Kidney (tissue), 14 donors: Measurements from ENCODE around the gene YBEY. TPM values are rescaled to one million over a fixed set of nuclear protein-coding genes. Genes with fewer than 3 reads are reported as not detected.

Experiments
- DNase-seq, 5 donors: peaks; one replicate each; pipeline ENCODE4 v3.0.0-alpha.2; 2013 to 2020
- FAIRE-seq: peaks from 2 replicates; lab custom pipeline; 2012; peaks lifted over from hg19 to GRCh38; lab: Jason Lieb, UNC
- H3K27ac ChIP-seq, 2 donors: one replicate each; pipeline ENCODE4 v1.7.0; 2013; ENCODE audit warnings: low read depth in 2 of 2, low read length in 2 of 2, inconsistent platforms in 1 of 2
- H3K27me3 ChIP-seq: one replicate; pipeline ENCODE4 v1.7.1; 2013; ENCODE audit warnings: low read length, inconsistent platforms; ENCODE audit not compliant: control insufficient read depth, insufficient read depth
- H3K36me3 ChIP-seq, 3 donors: one replicate each; pipeline versions ENCODE4 v1.7.0 to v1.7.1; 2013; ENCODE audit warnings: low read length in 3 of 3, control low read depth in 1 of 3, inconsistent platforms in 1 of 3; ENCODE audit not compliant: insufficient read depth in 3 of 3, control insufficient read depth in 2 of 3
- H3K4me1 ChIP-seq, 3 donors: one replicate each; pipeline versions ENCODE4 v1.7.0 to v1.7.1; 2013; ENCODE audit warnings: low read length in 3 of 3, inconsistent platforms in 1 of 3, low read depth in 1 of 3; ENCODE audit not compliant: control insufficient read depth in 2 of 3, insufficient read depth in 2 of 3
- H3K4me3 ChIP-seq, 3 donors: one replicate each; pipeline versions ENCODE4 v1.7.0 to v1.8.1; 2013; ENCODE audit warnings: low read length in 3 of 3, control low read depth in 1 of 3, inconsistent platforms in 1 of 3
- H3K9ac ChIP-seq, 3 donors: one replicate each; pipeline versions ENCODE4 v1.7.0 to v1.7.1; 2013; ENCODE audit warnings: low read length in 3 of 3, control low read depth in 1 of 3, inconsistent platforms in 1 of 3
- H3K9me3 ChIP-seq, 3 donors: one replicate each; pipeline versions ENCODE4 v1.7.0 to v1.7.1; 2013; ENCODE audit warnings: low read length in 3 of 3, control low read depth in 1 of 3, inconsistent platforms in 1 of 3; ENCODE audit not compliant: control insufficient read depth in 2 of 3, insufficient read depth in 1 of 3
- intact Hi-C: fragments of 100-400 bp; cut with DNase I; formaldehyde crosslinking; loops from one replicate; pipeline ENCODE4 v1.11.1; 2022
- polyA plus RNA-seq: library from polyadenylated mRNA; stranded (reverse); fragments of 350-450 nt; fragmentation: Illumina TruSeq; extraction: RNeasy Lipid Tissue Mini Kit (QIAGEN cat#74804); gene quantifications from one replicate; pipeline ENCODE4 v1.2.3, GENCODE V29; 2014; ENCODE audit warnings: low read depth, low replicate concordance; ENCODE audit not compliant: insufficient read depth
- total RNA-seq: library from RNA; stranded (reverse); fragmentation: NEBNext Ultra II Directional; extraction: Animal tissue kit (Norgen Biotek cat#: 25700); gene quantifications from one replicate; pipeline ENCODE4 v1.2.1, GENCODE V29; 2021
- TF ChIP-seq, protein P1 (sequence below): IDR thresholded peaks from 3 replicates; pipeline ENCODE4 v1.5.1; 2012; ENCODE audit warnings: mild to moderate bottlenecking, moderate library complexity, borderline replicate concordance; ENCODE audit not compliant: insufficient read depth; ENCODE audit errors: extremely low read depth
- donor health status: control.
- donor health status: control.
- donor health status: control.
- donor health status: control.
- donor health status: control.
- donor health status: DM: yes; HTN: yes; CAD: no.
- donor health status: Normal renal cell carcinoma (clear cell type).

The YBEY gene
- total and polyA plus RNA-seq, 2 donors from 2014 or later: 17.5 to 29.6 TPM

- peak in 2 of 5 donors; percentile 4 to 10 for DNase-seq
- no peaks in the 10 kb centered on the region for H3K4me1 ChIP-seq
- no peak overlapping the region for H3K27ac ChIP-seq
- intact Hi-C loops: no loop called here
- H3K9me3 ChIP-seq: no peaks in the 10 kb centered on the region
- H3K27me3 ChIP-seq: no peaks in the 10 kb centered on the region
- peaks cover 21 to 74% (median 56%) of the 10 kb centered on the region in 3 donors for H3K36me3 ChIP-seq
- H3K4me3 ChIP-seq: no peak overlapping the region
- TF ChIP-seq, protein P1, sequence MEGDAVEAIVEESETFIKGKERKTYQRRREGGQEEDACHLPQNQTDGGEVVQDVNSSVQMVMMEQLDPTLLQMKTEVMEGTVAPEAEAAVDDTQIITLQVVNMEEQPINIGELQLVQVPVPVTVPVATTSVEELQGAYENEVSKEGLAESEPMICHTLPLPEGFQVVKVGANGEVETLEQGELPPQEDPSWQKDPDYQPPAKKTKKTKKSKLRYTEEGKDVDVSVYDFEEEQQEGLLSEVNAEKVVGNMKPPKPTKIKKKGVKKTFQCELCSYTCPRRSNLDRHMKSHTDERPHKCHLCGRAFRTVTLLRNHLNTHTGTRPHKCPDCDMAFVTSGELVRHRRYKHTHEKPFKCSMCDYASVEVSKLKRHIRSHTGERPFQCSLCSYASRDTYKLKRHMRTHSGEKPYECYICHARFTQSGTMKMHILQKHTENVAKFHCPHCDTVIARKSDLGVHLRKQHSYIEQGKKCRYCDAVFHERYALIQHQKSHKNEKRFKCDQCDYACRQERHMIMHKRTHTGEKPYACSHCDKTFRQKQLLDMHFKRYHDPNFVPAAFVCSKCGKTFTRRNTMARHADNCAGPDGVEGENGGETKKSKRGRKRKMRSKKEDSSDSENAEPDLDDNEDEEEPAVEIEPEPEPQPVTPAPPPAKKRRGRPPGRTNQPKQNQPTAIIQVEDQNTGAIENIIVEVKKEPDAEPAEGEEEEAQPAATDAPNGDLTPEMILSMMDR: no peak
- no peak for FAIRE-seq
- no peak overlapping the region for H3K9ac ChIP-seq
Observed at GRCh38 chr21:46253610-46254124, 32.5 kb upstream of the YBEY start.

- peaks cover 21 to 70% (median 58%) of the 10 kb centered on the region in 3 donors for H3K36me3 ChIP-seq
- no peaks in the 10 kb centered on the region for H3K27me3 ChIP-seq
Observed at GRCh38 chr21:46254208-46254975, 31.8 kb upstream of the YBEY start.

GRCh38 chr21:46255166-46255565 lies 31.0 kb upstream of the YBEY start:
- Histone ChIP-seq H3K9ac (no peak overlapping the region), H3K9me3 (no peaks in the 10 kb centered on the region), H3K27me3 (no peaks in the 10 kb centered on the region), H3K4me3 (no peak overlapping the region), H3K4me1 (no peaks in the 10 kb centered on the region), H3K27ac (no peak overlapping the region), H3K36me3 (peaks cover 21 to 69% (median 52%) of the 10 kb centered on the region in 3 donors)
- no peak for DNase-seq
- intact Hi-C loops: no loop called here
- no peak for FAIRE-seq
- TF ChIP-seq, protein P1: no peak

More at GRCh38 chr21:46254208-46254975, 31.8 kb upstream of the YBEY start:
- intact Hi-C loops: no loop called here
- no peak overlapping the region for H3K4me3 ChIP-seq
- TF ChIP-seq, protein P1: no peak
- H3K9me3 ChIP-seq: no peaks in the 10 kb centered on the region
- DNase-seq (no peak), FAIRE-seq (no peak)
- no peaks in the 10 kb centered on the region for H3K4me1 ChIP-seq
- H3K27ac ChIP-seq: no peak overlapping the region
- H3K9ac ChIP-seq: no peak overlapping the region
